ENCODE measurements around the gene CHRND.

The CHRND gene

GRCh38 chr2:232502911-232503808 lies 22.8 kb upstream of the CHRND start:
- peak; percentile 62 for DNase-seq (ENCODE audit: low spot score)

- DNase-seq (ENCODE audit: low spot score) = no peak
Measured at GRCh38 chr2:232503809-232504323, 22.1 kb upstream of the CHRND start.

GRCh38 chr2:232504438-232504837 lies 21.5 kb upstream of the CHRND start:
- no peak for DNase-seq (ENCODE audit: low spot score)

GRCh38 chr2:232505856-232506255 lies 20.1 kb upstream of the CHRND start:
- DNase-seq (ENCODE audit: low spot score) = no peak

GRCh38 chr2:232506709-232507108 lies 19.3 kb upstream of the CHRND start:
- DNase-seq (ENCODE audit: low spot score) = no peak

GRCh38 chr2:232508251-232508650 lies 17.7 kb upstream of the CHRND start:
- DNase-seq (ENCODE audit: low spot score) = no peak

- no peak for DNase-seq (ENCODE audit: low spot score)
Measured at GRCh38 chr2:232511336-232511890, 14.5 kb upstream of the CHRND start.

GRCh38 chr2:232512602-232513001 lies 13.4 kb upstream of the CHRND start:
- DNase-seq (ENCODE audit: low spot score) = no peak

GRCh38 chr2:232513353-232513752 lies 12.6 kb upstream of the CHRND start:
- no peak for DNase-seq (ENCODE audit: low spot score)

GRCh38 chr2:232515639-232516038 lies 10.3 kb upstream of the CHRND start:
- DNase-seq (ENCODE audit: low spot score) = no peak

- DNase-seq (ENCODE audit: low spot score) = no peak
Measured at GRCh38 chr2:232516551-232516950, 9.4 kb upstream of the CHRND start.

GRCh38 chr2:232518844-232519243 lies 7.1 kb upstream of the CHRND start:
- no peak for DNase-seq (ENCODE audit: low spot score)

- no peak for DNase-seq (ENCODE audit: low spot score)
Measured at GRCh38 chr2:232519581-232520438, 6.2 kb upstream of the CHRND start, which contains the start of gene PRSS56. Gene PRSS56 (plus strand): TSS chr2:232520388. CDS start chr2:232520599, 211 bp downstream.

GRCh38 chr2:232520489-232520888 lies 5.5 kb upstream of the CHRND start:
- no peak for DNase-seq (ENCODE audit: low spot score)

- DNase-seq (ENCODE audit: low spot score) = no peak
Measured at GRCh38 chr2:232521098-232521497, 4.9 kb upstream of the CHRND start.

GRCh38 chr2:232521959-232522622 lies 3.9 kb upstream of the CHRND start:
- peak; percentile 91 for DNase-seq (ENCODE audit: low spot score)

GRCh38 chr2:232522623-232523401 lies 3.1 kb upstream of the CHRND start:
- DNase-seq (ENCODE audit: low spot score) = no peak

GRCh38 chr2:232523402-232523681 lies 2.6 kb upstream of the CHRND start:
- no peak for DNase-seq (ENCODE audit: low spot score)

GRCh38 chr2:232523682-232524597 lies 2.0 kb upstream of the CHRND start:
- DNase-seq (ENCODE audit: low spot score) = peak; percentile 55

- no peak for DNase-seq (ENCODE audit: low spot score)
Measured at GRCh38 chr2:232524771-232525170, 1.2 kb upstream of the CHRND start.

All from AG08396 (cell line).